ELR (cell line): ENCODE results near the gene DPYSL3.

Source experiments
- DNase-seq: peaks from one replicate; pipeline ENCODE4 v3.0.0-alpha.2; 2015; ENCODE audit warnings: low read depth

DPYSL3 gene

GRCh38 chr5:147512659-147513379 lies 3.0 kb upstream of the DPYSL3 start:
- DNase-seq, result no peak

- no peak for DNase-seq
Observed at GRCh38 chr5:147510885-147511284, 1.0 kb upstream of the DPYSL3 start.

- peak; percentile 68 for DNase-seq
Observed at GRCh38 chr5:147509041-147509709, 693 bp downstream of the DPYSL3 start.

DNA sequence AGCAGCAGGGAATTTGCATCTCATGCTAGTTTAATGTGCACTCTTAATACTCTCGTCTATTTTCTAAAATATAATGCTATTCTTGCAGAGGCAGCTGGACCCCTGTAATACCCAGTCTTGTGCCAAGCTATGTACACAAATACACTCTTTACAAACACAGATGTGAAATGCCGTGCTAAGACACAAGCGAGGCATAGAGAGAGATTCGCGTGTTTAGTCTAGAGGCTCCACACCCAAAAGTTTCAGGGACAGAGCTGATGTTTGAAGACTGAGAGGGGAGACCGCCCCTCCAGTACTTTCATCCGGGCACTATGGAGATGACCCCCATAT lies 1.2 kb downstream of the DPYSL3 start:
- no peak for DNase-seq

GRCh38 chr5:147507480-147508126 lies 2.3 kb downstream of the DPYSL3 start:
- peak; percentile 68 for DNase-seq

GRCh38 chr5:147504535-147504934 lies 5.3 kb downstream of the DPYSL3 start:
- no peak for DNase-seq

DNA sequence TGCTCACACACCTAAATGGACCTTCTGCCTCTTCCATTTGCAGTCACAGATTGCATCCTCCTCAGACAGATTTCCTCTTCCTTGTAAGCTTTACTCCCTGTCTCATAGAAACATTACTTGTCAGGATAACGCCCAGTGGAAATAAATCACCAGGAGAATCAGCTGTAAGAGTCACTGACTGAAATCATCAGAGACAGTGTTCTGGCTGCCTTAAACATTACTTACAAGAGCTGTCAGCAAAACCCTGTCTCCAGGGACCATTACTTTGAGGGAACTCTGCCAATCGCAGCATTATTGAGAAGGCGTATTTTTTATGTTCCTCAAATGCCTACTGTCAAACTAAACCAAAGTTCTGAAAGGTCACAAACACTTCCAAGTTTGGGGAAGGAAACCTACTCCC lies 5.9 kb downstream of the DPYSL3 start:
- peak; percentile 15 for DNase-seq

- DNase-seq, result no peak
Observed at GRCh38 chr5:147490989-147491388, 18.9 kb downstream of the DPYSL3 start.

DNA sequence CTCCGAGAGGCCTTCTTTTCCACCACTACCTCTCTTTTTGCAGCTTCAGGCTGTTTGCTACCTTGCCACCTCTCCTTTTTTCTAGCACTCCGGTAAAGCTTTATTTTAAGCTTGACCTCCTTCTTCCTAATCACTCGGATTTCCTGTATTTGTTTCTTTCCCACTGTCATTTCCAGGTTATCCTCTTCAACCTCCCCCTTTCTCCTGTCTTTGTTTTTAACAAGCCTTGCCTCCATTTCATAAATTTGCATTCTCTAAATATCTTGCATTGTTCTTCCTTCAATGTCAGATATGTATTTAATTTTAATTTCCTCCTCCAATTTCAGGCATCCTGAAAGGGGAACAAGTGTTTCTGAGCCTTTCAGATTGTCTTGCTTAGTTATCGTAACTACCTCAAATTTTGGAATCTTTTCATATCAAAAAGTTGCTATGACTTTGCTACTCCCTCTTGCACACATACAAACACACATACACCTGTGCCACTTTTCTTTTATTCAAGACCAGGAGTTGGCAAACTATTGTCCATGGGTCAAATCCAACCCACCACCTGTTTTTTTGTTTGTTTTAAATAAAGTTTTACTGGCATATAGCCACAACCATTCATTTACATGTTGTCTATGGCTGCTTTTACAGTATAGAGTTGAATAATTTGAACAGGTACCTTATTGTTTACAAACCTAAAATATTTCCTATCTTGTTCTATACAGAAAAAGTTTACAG lies 22.7 kb downstream of the DPYSL3 start:
- no peak for DNase-seq

DNA sequence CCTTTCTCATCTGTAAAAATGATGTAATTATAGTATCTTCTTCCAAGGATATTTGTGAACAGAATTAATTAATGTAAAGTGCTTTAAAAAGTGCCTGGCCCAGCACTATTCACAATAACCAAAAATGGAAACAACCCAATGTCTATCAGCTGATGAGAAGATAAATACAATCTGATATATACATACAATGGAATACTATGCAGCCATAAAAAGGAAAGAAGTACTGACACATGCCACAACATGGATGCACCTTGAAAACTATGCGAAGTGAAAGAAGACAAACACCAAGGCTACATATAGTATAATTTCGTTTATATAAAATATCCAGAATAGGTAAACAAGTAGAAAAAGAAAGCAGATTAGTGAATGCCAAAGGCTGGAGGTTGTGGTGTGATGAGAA lies 24.1 kb downstream of the DPYSL3 start:
- DNase-seq, result no peak

- no peak for DNase-seq
Observed at GRCh38 chr5:147485046-147485445, 24.8 kb downstream of the DPYSL3 start.

DNA sequence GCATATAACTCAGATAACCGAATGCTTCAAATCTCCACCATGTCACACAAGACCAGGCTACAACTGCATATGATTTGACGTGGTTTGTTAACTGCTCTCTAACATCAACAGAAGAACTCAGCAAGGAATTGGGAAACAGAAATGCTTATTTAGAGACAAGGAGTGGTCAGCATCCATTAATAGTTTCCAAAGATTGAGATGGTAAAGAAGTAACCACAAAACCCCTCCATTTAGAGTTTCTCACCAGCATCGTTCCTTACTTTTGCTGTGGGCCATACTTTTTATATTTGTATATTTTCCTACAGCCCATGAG lies 25.2 kb downstream of the DPYSL3 start:
- DNase-seq, result no peak

GRCh38 chr5:147483961-147484707 lies 25.7 kb downstream of the DPYSL3 start:
- DNase-seq, result peak; percentile 70

DNA sequence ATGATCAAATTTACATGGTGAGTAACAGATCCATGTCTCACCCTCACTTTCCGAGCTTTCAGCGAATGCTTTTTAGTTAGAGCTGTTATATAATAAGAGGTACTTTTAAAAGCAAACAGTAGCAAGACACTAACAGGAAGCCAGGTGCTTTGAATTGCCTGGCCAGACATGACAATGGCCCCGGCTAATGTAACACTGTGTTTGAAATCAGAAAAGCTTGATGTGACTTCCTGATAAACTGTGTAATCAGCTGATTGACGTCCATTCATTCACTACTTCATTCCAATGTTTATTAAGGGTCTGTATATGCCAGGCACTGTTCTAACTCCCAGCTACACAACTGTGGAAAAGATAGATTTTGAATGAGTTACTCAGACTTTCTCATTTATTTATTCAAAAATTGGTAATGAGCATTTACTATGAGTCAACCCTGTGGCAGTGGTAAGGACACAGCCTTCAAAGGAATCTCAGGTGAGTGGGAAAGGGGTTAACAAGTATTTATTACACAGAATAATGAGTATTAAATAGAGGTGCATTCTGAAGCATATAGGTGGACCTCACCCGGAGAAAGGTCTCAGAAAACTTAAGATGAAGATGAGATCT lies 26.6 kb downstream of the DPYSL3 start:
- peak; percentile 29 for DNase-seq

GRCh38 chr5:147482706-147483180 lies 27.1 kb downstream of the DPYSL3 start:
- no peak for DNase-seq

DNA sequence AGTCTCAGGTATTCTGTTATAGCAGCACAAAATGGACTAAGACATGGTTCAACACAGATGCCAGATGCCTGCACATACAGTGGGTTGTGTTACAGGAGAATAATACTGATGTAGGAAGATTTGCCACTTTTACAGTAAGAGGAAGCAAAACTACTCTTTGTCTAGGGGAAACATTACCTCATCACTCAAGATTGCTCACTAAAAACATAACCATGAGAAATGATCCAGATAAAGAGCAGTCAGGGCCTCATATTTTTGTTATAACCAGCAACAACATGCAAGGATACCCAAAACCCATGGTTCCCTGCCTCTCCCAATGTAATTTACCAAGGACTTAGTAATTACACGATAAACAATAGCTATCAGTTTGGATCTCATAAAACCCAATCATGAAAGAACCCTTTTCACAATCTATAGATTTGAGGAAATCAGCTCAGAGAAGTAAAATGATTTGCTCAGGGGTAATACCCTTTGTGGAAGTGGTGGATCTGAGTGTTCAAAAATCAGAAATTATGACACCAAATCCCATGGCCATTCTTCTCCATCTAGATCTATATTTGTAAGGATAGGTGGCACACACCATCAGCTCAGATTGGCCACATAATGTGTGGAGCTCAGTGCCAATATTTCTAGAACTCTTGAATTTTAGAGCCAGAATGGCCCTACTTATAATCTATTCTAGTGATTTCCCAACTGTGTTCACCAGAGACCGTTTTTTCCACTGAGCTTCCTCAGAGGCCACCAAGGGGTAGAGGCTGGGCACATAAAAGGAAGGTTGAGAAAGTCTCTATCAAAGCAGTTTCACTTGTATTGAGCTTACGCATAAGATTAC lies 27.8 kb downstream of the DPYSL3 start:
- peak; percentile 20 for DNase-seq

DNA sequence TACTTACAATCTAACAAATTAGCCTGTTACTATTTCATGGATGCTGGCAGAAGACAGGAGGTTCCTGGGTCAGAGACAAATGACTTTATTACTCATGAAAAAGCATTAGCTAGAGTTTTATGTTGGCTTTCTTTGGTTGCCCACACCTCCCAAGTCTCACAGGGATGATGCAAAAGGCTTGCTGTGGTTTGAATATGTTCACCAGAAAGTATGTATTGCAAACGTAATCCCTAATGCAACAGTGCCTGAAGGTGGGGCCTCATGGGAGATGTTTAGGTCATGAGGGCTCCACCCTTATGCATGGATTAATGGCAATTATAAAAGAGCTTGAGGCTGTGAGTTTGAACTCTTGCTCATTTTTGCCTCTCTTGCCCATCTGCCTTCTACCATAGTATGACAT lies 28.5 kb downstream of the DPYSL3 start:
- peak; percentile 35 for DNase-seq

DNA sequence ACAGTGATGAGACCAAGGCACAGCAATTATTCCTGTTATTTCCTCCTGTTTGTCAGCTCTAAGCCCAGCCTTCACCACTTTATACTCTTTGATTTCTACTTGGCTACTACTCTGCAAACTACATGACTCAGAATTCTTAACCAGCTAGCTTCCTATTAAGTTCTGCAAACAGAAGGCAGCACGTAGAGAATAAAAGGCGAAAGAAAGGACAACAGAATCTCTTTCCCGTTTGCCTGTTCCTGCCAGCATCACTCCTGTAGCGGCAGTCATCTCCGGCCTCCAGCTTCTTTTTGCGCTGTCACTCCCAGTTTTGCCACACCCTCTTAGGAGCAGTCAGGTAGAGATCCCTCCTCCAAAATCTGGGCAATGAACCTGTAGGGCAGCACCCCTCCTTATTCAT lies 29.9 kb downstream of the DPYSL3 start:
- no peak for DNase-seq

- DNase-seq, result no peak
Observed at GRCh38 chr5:147479444-147479843, 30.4 kb downstream of the DPYSL3 start.

DNA sequence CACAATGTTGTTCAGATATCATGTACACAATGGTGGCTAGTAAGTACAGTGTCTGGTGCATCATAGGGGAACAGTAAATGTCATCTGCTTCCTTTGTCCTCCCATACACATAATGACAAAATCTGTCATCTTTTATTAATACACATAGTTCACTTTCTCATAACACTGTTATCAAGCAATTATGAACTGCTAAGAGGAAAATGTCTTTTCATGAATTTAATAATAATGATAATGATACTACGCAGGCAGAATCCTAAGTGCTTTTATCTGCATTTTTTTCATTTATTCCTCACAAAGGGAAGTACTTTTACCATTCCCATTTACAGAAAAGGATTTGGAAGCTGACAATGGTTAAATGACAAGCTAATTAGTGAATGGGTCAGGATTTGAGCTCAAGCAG lies 35.7 kb downstream of the DPYSL3 start:
- DNase-seq, result no peak
